Measurements from ENCODE around the gene OCA2.

The OCA2 gene

GRCh38 chr15:28097656-28098359 is 1.3 kb downstream of the OCA2 start:
- Histone ChIP-seq H4K20me1 (ENCODE audit: insufficient read depth, low read length) (no peaks in the 10 kb centered on the region), H3K4me2 (ENCODE audit: low read length) (no peak overlapping the region), H3K9ac (ENCODE audit: low read length) (no peak overlapping the region), H3F3A (ENCODE audit: insufficient read depth, low read length) (no peaks in the 10 kb centered on the region), H3K27me3 (ENCODE audit: insufficient read depth, low read length) (peaks cover 10% of the 10 kb centered on the region; the same call in 1 of the 2 replicates), H3K4me1 (ENCODE audit: insufficient read depth, low read length, severe bottlenecking) (peaks cover 22% of the 10 kb centered on the region), H2AFZ (ENCODE audit: low read length) (no peak overlapping the region), H3K9me3 (ENCODE audit: low read length) (no peaks in the 10 kb centered on the region), H3K79me2 (ENCODE audit: insufficient read depth, low read length) (no peaks in the 10 kb centered on the region), H3K9me2 (ENCODE audit: low read depth, low read length) (no peaks in the 10 kb centered on the region), H3K4me3 (ENCODE audit: low read depth, low read length, poor library complexity, severe bottlenecking) (no peak overlapping the region), H3K27ac (ENCODE audit: low read depth, low read length, poor library complexity, severe bottlenecking) (no peak overlapping the region), H3K36me3 (ENCODE audit: insufficient read depth, low read length) (no peaks in the 10 kb centered on the region; the same call in 1 of the 2 replicates)
- no peak for TF ChIP-seq EZH2 (IDR thresholded peaks at IDR 0.05; ENCODE audit: borderline replicate concordance, low read length)
- TF ChIP-seq CTCF (IDR thresholded peaks at IDR 0.05; ENCODE audit: low read length), result no peak

DNA sequence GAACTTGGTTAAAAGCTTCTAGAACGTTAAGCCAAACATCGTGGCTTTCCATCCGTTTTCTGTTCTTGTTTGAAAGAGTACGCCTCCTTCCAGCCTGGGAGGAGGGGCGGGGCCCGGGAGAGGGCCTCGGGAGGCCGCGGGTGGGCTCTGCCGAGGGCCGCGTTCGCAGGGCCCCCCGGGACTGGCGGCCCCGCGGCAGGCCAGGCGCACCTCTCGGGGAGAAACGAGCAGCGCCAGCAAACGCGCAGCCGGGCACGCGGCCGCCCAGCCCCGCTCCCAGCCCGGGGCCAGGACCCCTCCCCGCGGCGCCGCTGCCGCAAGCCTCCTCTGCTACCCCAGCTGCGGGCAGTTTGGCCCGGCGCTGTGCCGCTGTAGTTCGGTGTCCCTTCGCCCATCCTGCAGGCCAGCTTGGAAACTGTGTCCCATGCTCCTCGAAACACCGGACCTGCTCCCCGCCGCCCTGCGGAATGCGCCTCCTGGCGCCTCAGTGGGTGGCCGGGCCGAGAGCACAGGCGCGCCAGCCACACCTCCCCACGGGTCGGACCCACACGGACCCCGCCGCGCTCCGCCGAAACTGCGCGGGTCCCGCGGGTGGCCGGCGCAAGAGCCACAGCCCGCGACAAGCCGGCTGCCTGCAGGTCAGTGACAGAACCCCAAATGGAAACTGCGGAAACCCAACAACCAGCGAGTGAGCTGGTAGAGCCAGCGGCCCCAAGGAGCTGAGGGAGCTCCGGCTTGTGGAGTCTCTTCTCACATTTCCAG is 2.3 kb downstream of the OCA2 start:
- TF ChIP-seq EZH2 (IDR thresholded peaks at IDR 0.05; ENCODE audit: borderline replicate concordance, low read length), result no peak
- no peak for TF ChIP-seq CTCF (IDR thresholded peaks at IDR 0.05; ENCODE audit: low read length)
- H3K9me2 ChIP-seq (ENCODE audit: low read depth, low read length), result no peaks in the 10 kb centered on the region
- no peaks in the 10 kb centered on the region for H3K79me2 ChIP-seq (ENCODE audit: insufficient read depth, low read length)
- peaks cover 10% of the 10 kb centered on the region; the same call in 1 of the 2 replicates for H3K27me3 ChIP-seq (ENCODE audit: insufficient read depth, low read length)
- H3K4me1 ChIP-seq (ENCODE audit: insufficient read depth, low read length, severe bottlenecking), result peaks cover 22% of the 10 kb centered on the region
- H2AFZ ChIP-seq (ENCODE audit: low read length), result no peak overlapping the region
- no peaks in the 10 kb centered on the region for H3F3A ChIP-seq (ENCODE audit: insufficient read depth, low read length)
- H3K27ac ChIP-seq (ENCODE audit: low read depth, low read length, poor library complexity, severe bottlenecking), result no peak overlapping the region
- H3K9me3 ChIP-seq (ENCODE audit: low read length), result no peaks in the 10 kb centered on the region
- no peaks in the 10 kb centered on the region for H3K36me3 ChIP-seq (ENCODE audit: insufficient read depth, low read length)
- no peak overlapping the region for H3K9ac ChIP-seq (ENCODE audit: low read length)
- no peaks in the 10 kb centered on the region for H4K20me1 ChIP-seq (ENCODE audit: insufficient read depth, low read length)
- H3K4me3 ChIP-seq (ENCODE audit: low read depth, low read length, poor library complexity, severe bottlenecking), result peak overlapping the region; percentile 59
- peak overlapping the region; percentile 70 for H3K4me2 ChIP-seq (ENCODE audit: low read length)

DNA sequence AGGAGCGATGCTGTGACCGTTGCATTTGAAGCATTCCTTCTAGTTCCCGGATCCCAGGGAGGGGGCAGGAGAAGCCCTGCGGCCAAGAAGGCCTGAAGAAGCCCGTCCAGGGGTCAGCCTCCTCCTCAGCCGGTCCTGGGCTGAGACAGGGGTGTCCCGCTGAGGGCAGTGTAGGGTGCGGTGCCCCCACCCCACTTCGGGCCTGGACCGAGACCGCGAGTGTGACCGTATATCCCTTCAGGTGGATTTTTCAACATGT is 2.8 kb downstream of the OCA2 start:
- H3K9me2 ChIP-seq (ENCODE audit: low read depth, low read length), result no peaks in the 10 kb centered on the region
- no peaks in the 10 kb centered on the region for H3K36me3 ChIP-seq (ENCODE audit: insufficient read depth, low read length)
- H3K27me3 ChIP-seq (ENCODE audit: insufficient read depth, low read length), result peaks cover 10% of the 10 kb centered on the region; the same call in 1 of the 2 replicates
- 0 out of 2 replicates have a peak, but pooled peaks cover under 1% of the 10 kb centered on the region for H3K9me3 ChIP-seq (ENCODE audit: low read length)
- H3F3A ChIP-seq (ENCODE audit: insufficient read depth, low read length), result no peaks in the 10 kb centered on the region
- no peaks in the 10 kb centered on the region for H3K79me2 ChIP-seq (ENCODE audit: insufficient read depth, low read length)
- H3K4me3 ChIP-seq (ENCODE audit: low read depth, low read length, poor library complexity, severe bottlenecking), result peak overlapping the region; percentile 59
- no peak overlapping the region for H3K27ac ChIP-seq (ENCODE audit: low read depth, low read length, poor library complexity, severe bottlenecking)
- H3K9ac ChIP-seq (ENCODE audit: low read length), result no peak overlapping the region
- H4K20me1 ChIP-seq (ENCODE audit: insufficient read depth, low read length), result no peaks in the 10 kb centered on the region
- no peak for TF ChIP-seq CTCF (IDR thresholded peaks at IDR 0.05; ENCODE audit: low read length)
- no peak for TF ChIP-seq EZH2 (IDR thresholded peaks at IDR 0.05; ENCODE audit: borderline replicate concordance, low read length)
- H3K4me2 ChIP-seq (ENCODE audit: low read length), result peak overlapping the region; percentile 70
- H2AFZ ChIP-seq (ENCODE audit: low read length), result no peak overlapping the region
- peaks cover 22% of the 10 kb centered on the region for H3K4me1 ChIP-seq (ENCODE audit: insufficient read depth, low read length, severe bottlenecking)
